ENCODE results near the gene PLXDC2.

Gene PLXDC2

DNA sequence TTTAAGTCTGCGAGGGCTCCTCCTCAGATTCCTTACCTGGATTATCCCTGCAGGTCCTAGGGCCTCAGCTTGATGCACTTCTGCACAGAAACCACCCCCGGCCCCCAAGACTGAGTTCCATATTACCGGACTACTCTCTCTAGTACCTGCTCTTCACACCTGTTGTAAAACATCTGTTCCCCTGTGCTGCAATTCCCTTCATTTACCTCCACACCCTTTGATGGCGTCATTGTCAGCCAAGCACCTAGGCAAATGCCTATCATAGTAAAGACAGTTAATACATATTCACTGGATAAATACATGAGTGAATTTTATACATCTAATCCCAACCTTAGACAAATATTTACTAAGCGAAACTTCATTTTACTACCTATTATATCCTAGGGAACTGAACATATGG, 275.5 kb downstream of the PLXDC2 start:
- no peak overlapping the region for H3K27ac Mint-ChIP-seq
- H3K36me3 Mint-ChIP-seq (ENCODE audit: low read depth), result peaks cover 14% of the 10 kb centered on the region
- no peak overlapping the region for H3K4me3 Mint-ChIP-seq

DNA sequence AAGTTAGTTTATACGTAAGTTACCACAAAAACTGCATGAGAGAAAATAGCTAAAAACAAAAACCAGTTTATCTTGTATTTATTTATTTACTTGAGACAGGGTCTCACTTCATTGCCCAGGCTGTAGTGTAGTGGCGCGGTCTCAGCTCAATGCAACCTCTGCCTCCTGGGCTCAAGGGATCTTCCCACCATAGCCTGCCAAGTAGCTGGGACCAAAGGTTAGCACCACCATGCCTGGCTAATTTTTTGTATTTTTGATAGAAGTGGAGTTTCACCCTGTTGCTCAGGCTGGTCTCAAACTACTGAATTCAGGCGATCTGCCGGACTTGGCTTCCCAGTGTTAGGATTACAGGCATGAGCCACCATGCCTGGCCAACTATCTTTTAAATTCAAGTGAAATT, 277.4 kb downstream of the PLXDC2 start:
- H3K27me3 Mint-ChIP-seq (ENCODE audit: low read depth, poor library complexity), result peaks cover 4% of the 10 kb centered on the region
- peaks cover 6% of the 10 kb centered on the region for H3K9me3 Mint-ChIP-seq
- no peak overlapping the region for H3K27ac Mint-ChIP-seq

More for the DNA sequence above, 275.5 kb downstream of the PLXDC2 start:
- peaks cover under 1% of the 10 kb centered on the region for H3K27me3 Mint-ChIP-seq (ENCODE audit: low read depth, poor library complexity)
- H3K9me3 Mint-ChIP-seq, result peaks cover 6% of the 10 kb centered on the region
- no peak for DNase-seq
- TF ChIP-seq, protein P1, sequence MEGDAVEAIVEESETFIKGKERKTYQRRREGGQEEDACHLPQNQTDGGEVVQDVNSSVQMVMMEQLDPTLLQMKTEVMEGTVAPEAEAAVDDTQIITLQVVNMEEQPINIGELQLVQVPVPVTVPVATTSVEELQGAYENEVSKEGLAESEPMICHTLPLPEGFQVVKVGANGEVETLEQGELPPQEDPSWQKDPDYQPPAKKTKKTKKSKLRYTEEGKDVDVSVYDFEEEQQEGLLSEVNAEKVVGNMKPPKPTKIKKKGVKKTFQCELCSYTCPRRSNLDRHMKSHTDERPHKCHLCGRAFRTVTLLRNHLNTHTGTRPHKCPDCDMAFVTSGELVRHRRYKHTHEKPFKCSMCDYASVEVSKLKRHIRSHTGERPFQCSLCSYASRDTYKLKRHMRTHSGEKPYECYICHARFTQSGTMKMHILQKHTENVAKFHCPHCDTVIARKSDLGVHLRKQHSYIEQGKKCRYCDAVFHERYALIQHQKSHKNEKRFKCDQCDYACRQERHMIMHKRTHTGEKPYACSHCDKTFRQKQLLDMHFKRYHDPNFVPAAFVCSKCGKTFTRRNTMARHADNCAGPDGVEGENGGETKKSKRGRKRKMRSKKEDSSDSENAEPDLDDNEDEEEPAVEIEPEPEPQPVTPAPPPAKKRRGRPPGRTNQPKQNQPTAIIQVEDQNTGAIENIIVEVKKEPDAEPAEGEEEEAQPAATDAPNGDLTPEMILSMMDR (IDR thresholded peaks at IDR 0.05), result no peak
- H3K4me1 Mint-ChIP-seq, result no peaks in the 10 kb centered on the region

DNA sequence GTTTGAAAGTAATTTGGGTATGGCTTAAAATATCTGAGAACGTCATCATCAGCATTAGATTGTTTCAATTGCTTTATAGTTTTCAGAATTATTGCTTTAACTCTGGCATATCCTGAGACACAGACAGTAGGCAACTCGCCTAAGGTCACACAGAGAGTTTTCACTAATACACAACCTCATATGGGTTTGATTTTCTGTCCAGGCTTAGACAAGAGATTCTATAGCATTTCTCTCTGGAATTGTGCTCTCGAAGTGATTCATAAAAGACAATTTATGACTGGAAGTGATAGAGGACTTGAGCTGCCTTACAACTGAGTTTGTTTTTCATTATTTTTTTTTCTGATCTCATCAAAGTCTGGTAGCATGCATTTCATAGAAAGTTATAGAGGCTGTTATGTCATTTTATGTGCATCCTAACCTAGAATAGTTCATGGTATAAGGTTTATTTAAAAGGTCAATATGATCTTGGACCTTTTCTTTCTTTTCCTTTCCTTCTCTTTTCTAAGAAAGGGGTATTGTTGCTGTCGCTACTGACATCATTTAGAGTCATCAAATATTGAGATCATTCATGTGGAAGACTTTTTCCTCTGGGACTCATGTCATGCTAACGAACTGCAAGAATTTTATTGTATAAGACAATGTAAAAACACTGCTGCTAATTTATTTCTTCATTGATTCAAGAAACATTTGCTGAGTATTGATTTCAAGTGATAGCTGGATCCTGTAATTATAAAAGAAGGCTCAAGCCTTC, 278.2 kb downstream of the PLXDC2 start:
- TF ChIP-seq, protein P1 (IDR thresholded peaks at IDR 0.05), result no peak
- Mint-ChIP-seq H3K4me3 (no peak overlapping the region), H3K9me3 (peaks cover 6% of the 10 kb centered on the region), H3K4me1 (no peaks in the 10 kb centered on the region), H3K36me3 (ENCODE audit: low read depth) (peaks cover 14% of the 10 kb centered on the region), H3K27ac (no peak overlapping the region), H3K27me3 (ENCODE audit: low read depth, poor library complexity) (peaks cover 7% of the 10 kb centered on the region)
- no peak for DNase-seq

More for the DNA sequence above, 277.4 kb downstream of the PLXDC2 start:
- no peak for DNase-seq
- TF ChIP-seq, protein P1 (IDR thresholded peaks at IDR 0.05), result no peak
- H3K36me3 Mint-ChIP-seq (ENCODE audit: low read depth), result peaks cover 14% of the 10 kb centered on the region
- H3K4me1 Mint-ChIP-seq, result no peaks in the 10 kb centered on the region
- no peak overlapping the region for H3K4me3 Mint-ChIP-seq

DNA sequence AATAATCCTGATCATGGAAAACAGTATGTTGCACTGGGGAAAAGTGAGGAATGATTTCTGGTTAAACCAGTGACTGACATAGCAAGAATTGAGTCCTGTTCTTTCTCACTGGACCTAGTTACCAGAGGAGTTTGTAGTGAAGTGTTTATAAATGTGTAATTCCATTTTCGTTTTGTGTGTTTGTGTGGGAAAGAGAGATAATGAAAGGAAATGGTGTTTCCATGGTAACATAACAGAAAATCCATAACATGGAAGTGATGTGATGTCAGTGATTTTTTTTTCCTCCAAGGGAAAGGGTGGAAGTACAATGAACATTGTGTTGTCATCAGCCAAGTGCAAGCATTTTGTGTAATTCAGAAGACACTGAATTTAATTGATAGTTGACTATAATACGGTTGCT, 283.9 kb downstream of the PLXDC2 start:
- Mint-ChIP-seq H3K27ac (peak overlapping the region; percentile 12), H3K9me3 (no peaks in the 10 kb centered on the region), H3K4me3 (no peak overlapping the region), H3K27me3 (ENCODE audit: low read depth, poor library complexity) (peaks cover 8% of the 10 kb centered on the region), H3K4me1 (no peaks in the 10 kb centered on the region), H3K36me3 (ENCODE audit: low read depth) (peaks cover 7% of the 10 kb centered on the region)
- TF ChIP-seq, protein P1 (IDR thresholded peaks at IDR 0.05), result no peak
- DNase-seq, result no peak

DNA sequence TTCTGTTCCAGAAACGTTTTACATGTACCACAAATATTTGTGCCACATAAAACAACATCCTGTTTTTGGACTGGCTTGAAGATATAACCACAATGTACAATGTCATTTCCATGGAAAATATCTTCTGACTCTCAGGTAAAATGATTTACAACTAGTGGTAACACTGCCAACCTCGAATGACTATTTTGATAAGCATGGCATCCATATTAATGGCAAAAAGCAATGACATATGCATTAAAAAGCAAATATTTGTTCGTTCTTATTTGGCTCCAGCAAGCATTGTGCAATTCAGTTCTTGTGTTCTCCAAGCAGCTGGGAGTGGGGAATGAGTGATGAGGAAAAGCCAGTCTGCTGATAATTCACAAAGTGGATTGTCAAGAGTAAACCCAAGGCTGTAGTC, 289.0 kb downstream of the PLXDC2 start:
- H3K9me3 Mint-ChIP-seq, result no peaks in the 10 kb centered on the region
- H3K27ac Mint-ChIP-seq, result no peak overlapping the region
- no peak overlapping the region for H3K4me3 Mint-ChIP-seq
- DNase-seq, result no peak
- H3K4me1 Mint-ChIP-seq, result peaks cover 9% of the 10 kb centered on the region
- TF ChIP-seq, protein P1 (IDR thresholded peaks at IDR 0.05), result no peak
- peaks cover 9% of the 10 kb centered on the region for H3K27me3 Mint-ChIP-seq (ENCODE audit: low read depth, poor library complexity)
- H3K36me3 Mint-ChIP-seq (ENCODE audit: low read depth), result peaks cover 7% of the 10 kb centered on the region

DNA sequence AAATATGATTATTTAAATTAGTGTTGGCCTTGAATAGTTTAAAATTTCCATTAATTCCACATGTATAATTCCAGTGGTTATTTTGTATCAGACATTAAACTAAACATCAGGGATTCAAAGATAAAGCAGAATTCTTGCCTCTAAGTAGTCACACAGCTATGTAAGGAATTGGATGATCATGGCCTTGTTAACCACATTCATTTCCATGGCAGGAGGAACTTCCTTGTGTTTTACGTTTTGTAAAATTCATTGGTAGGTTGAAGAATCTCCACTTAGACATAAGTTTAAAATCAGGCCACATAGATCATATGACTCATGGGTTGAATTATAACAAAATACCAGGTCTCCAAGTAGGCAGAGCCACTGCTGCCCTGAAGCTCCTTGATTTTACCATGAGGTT, 289.7 kb downstream of the PLXDC2 start:
- Mint-ChIP-seq H3K27ac (no peak overlapping the region), H3K4me3 (no peak overlapping the region), H3K36me3 (ENCODE audit: low read depth) (peaks cover 7% of the 10 kb centered on the region), H3K9me3 (no peaks in the 10 kb centered on the region), H3K27me3 (ENCODE audit: low read depth, poor library complexity) (peaks cover 9% of the 10 kb centered on the region), H3K4me1 (peaks cover 9% of the 10 kb centered on the region)
- TF ChIP-seq, protein P1 (IDR thresholded peaks at IDR 0.05), result no peak
- no peak for DNase-seq
